LNCAP (cell line): ENCODE results near the gene PLAAT5.

ENCODE experiments used
- CTCF ChIP-seq: fragments of 450-650 bp; IDR thresholded peaks from 2 replicates; pipeline ENCODE4 v1.5.1; 2017; ENCODE audit warnings: mild to moderate bottlenecking

The PLAAT5 gene

GRCh38 chr11:63485777-63486176 is 5.2 kb downstream of the PLAAT5 start:
- TF ChIP-seq CTCF, result no peak

GRCh38 chr11:63480039-63480438 is 10.9 kb downstream of the PLAAT5 start:
- TF ChIP-seq CTCF, result no peak

- TF ChIP-seq CTCF, result peak; percentile 88
Measured at GRCh38 chr11:63478896-63479295, 12.1 kb downstream of the PLAAT5 start.

GRCh38 chr11:63476618-63477017 is 14.3 kb downstream of the PLAAT5 start:
- TF ChIP-seq CTCF, result no peak

GRCh38 chr11:63472372-63472771 is 18.6 kb downstream of the PLAAT5 start:
- TF ChIP-seq CTCF, result no peak

GRCh38 chr11:63470311-63470710 is 20.7 kb downstream of the PLAAT5 start:
- TF ChIP-seq CTCF, result no peak

GRCh38 chr11:63462137-63462536 is 28.8 kb downstream of the PLAAT5 start:
- TF ChIP-seq CTCF, result no peak

- TF ChIP-seq CTCF, result no peak
Measured at GRCh38 chr11:63459586-63459985, 31.4 kb downstream of the PLAAT5 start.
